Keratinocyte (primary cell): Measurements from ENCODE around the gene CCDC85C. TPM values are rescaled to one million over a fixed set of nuclear protein-coding genes. Genes with fewer than 3 reads are reported as not detected.

Source experiments
- DNase-seq: peaks from one replicate; pipeline ENCODE4 v3.0.0-alpha.2; 2011; ENCODE audit warnings: low read depth, missing footprints, low spot score
- FAIRE-seq: peaks from 2 replicates; lab custom pipeline; 2011; peaks lifted over from hg19 to GRCh38; lab: Jason Lieb, UNC
- H2AFZ ChIP-seq: 2 replicates; pipeline ENCODE4 v1.6.0; 2012; ENCODE audit warnings: low read length, control low read depth, inconsistent platforms; ENCODE audit not compliant: control insufficient read depth
- H3K27ac ChIP-seq: 2 replicates; pipeline ENCODE4 v1.5.1; 2011; ENCODE audit warnings: low read length; ENCODE audit not compliant: control insufficient read depth, insufficient read depth
- H3K27me3 ChIP-seq: 3 replicates; pipeline ENCODE4 v1.6.0; 2011; ENCODE audit warnings: low read length; ENCODE audit not compliant: control insufficient read depth, insufficient read depth; ENCODE audit errors: extremely low read depth
- H3K36me3 ChIP-seq, 2 experiments: 2 replicates in 1 of 2; 3 replicates in 1 of 2; pipeline ENCODE4 v1.5.1; 2011; ENCODE audit warnings: low read length in 2 of 2, mild to moderate bottlenecking in 1 of 2; ENCODE audit not compliant: control insufficient read depth in 2 of 2, insufficient read depth in 2 of 2; ENCODE audit errors: extremely low read depth in 1 of 2
- H3K4me1 ChIP-seq: 3 replicates; pipeline ENCODE4 v1.5.1; 2011; ENCODE audit warnings: low read length; ENCODE audit not compliant: control insufficient read depth, insufficient read depth; ENCODE audit errors: extremely low read depth
- H3K4me2 ChIP-seq: 3 replicates; pipeline ENCODE4 v1.6.0; 2011; ENCODE audit warnings: low read depth, low read length; ENCODE audit not compliant: control insufficient read depth, insufficient read depth; ENCODE audit errors: extremely low read depth
- H3K4me3 ChIP-seq, 3 experiments: fragments of 200-600 bp in 1 of 3; sonication (generic) in 1 of 3; 2 replicates in 2 of 3; 3 replicates in 1 of 3; pipeline ENCODE4 v1.5.1; 2011 to 2016; ENCODE audit warnings: low read length in 3 of 3, mild to moderate bottlenecking in 3 of 3, control low read depth in 2 of 3, inconsistent platforms in 1 of 3, low read depth in 1 of 3, mixed read lengths in 1 of 3, mixed run types in 1 of 3, moderate library complexity in 1 of 3; ENCODE audit not compliant: control insufficient read depth in 2 of 3, insufficient read depth in 2 of 3; ENCODE audit errors: extremely low read depth in 1 of 3
- H3K79me2 ChIP-seq: 2 replicates; pipeline ENCODE4 v1.6.0; 2012; ENCODE audit warnings: low read length; ENCODE audit not compliant: control insufficient read depth, insufficient read depth
- H3K9ac ChIP-seq: 3 replicates; pipeline ENCODE4 v1.6.0; 2011; ENCODE audit warnings: low read length; ENCODE audit not compliant: control insufficient read depth, insufficient read depth; ENCODE audit errors: extremely low read depth
- H3K9me1 ChIP-seq: 3 replicates; pipeline ENCODE4 v1.6.0; 2011; ENCODE audit warnings: low read length; ENCODE audit not compliant: control insufficient read depth, insufficient read depth; ENCODE audit errors: extremely low read depth
- H3K9me3 ChIP-seq: 2 replicates; pipeline ENCODE4 v1.5.1; 2012; ENCODE audit warnings: low read depth, low read length; ENCODE audit not compliant: control insufficient read depth
- H4K20me1 ChIP-seq: 3 replicates; pipeline ENCODE4 v1.6.0; 2011; ENCODE audit warnings: low read length; ENCODE audit not compliant: control insufficient read depth, insufficient read depth; ENCODE audit errors: extremely low read depth
- CTCF ChIP-seq, 3 experiments: IDR thresholded peaks in 1 of 3; conservative IDR thresholded peaks in 1 of 3; optimal IDR thresholded peaks in 1 of 3; 2 replicates in 2 of 3; 3 replicates in 1 of 3; pipeline versions ENCODE3 to v1.5.1; 2011; ENCODE audit warnings: low read length in 3 of 3, mild to moderate bottlenecking in 3 of 3, moderate library complexity in 2 of 3, control low read depth in 1 of 3, inconsistent platforms in 1 of 3; ENCODE audit not compliant: insufficient read depth in 2 of 3; ENCODE audit errors: extremely low read depth in 1 of 3
- EZH2 ChIP-seq: IDR thresholded peaks from one replicate; pipeline ENCODE4 v1.6.1; 2012; ENCODE audit warnings: inconsistent platforms, mild to moderate bottlenecking, low read length, moderate library complexity
- dilution Hi-C: fragments of 300-500 bp; cut with MboI; formaldehyde crosslinking; loops from one replicate; pipeline ENCODE4 v1.7.0; 2020; ENCODE audit warnings: low sequenced_read_pairs; ENCODE audit not compliant: extremely low pct_ligation_motif_present
- polyA plus RNA-seq, 5 experiments: library from polyadenylated mRNA; depleted of rRNA in 3 of 5; stranded (reverse) in 3 of 5; stranded (forward) in 1 of 5; unstranded in 1 of 5; fragments of >200 nt; gene quantifications; 1 replicate in 1 of 5; 2 replicates in 3 of 5; 3 replicates in 1 of 5; pipeline versions ENCODE4 v1.2.1 to v1.2.3, GENCODE V29; 2011 to 2012; ENCODE audit warnings: missing spikeins in 2 of 5, low read depth in 1 of 5, low replicate concordance in 1 of 5

Gene CCDC85C
- polyA plus RNA-seq, 1 donor (not counting 4 experiments of a cell fraction or from before 2014, with no cell fraction given) = 13.2 TPM

DNA sequence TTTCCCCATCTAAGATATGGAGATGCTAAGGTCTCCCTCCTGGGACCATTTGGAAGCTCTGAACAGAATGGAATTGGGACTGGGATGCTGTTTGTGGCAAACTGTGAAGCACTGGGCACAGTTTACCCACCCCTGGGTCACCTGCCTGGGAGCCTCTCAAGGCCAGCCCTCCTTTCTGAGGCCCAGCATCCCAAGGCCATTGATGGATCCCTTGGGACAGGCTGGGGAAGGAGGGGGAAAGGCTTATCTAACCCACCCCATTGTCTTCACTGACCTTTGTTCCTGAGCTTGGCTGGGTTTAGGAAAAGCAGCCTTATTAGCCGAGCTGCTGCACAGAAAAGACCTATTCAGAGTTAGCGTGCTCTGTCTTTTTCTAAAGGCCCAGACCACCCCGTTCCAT is 5.2 kb downstream of the CCDC85C start:
- DNase-seq (no peak), FAIRE-seq (no peak)
- Histone ChIP-seq H2AFZ (no peak overlapping the region), H3K4me1 (peaks cover 35% of the 10 kb centered on the region), H3K79me2 (peaks cover 99% of the 10 kb centered on the region), H3K27ac (no peak overlapping the region), H3K27me3 (no peaks in the 10 kb centered on the region), H3K36me3 (no peaks in the 10 kb centered on the region), H3K4me2 (no peak overlapping the region), H3K9me3 (no peaks in the 10 kb centered on the region), H3K4me3 (no peak overlapping the region), H3K9ac (no peak overlapping the region), H3K9me1 (peaks cover 11% of the 10 kb centered on the region), H4K20me1 (peaks cover 18% of the 10 kb centered on the region)
- dilution Hi-C loops = no loop called here
- no peak for TF ChIP-seq CTCF (optimal IDR thresholded peaks at IDR 0.05 in 1 of 3, IDR thresholded peaks at IDR 0.05 in 1 of 3, conservative IDR thresholded peaks at IDR 0.05 in 1 of 3; ENCODE audit: extremely low read depth in 1 of 3, insufficient read depth in 2 of 3, low read length in 3 of 3)
- no peak for TF ChIP-seq EZH2

- Histone ChIP-seq H3K4me2 (no peak overlapping the region), H3K27ac (no peak overlapping the region), H3K4me3 (no peak overlapping the region), H2AFZ (no peak overlapping the region), H3K9me3 (no peaks in the 10 kb centered on the region), H3K9ac (no peak overlapping the region), H4K20me1 (peaks cover 18% of the 10 kb centered on the region), H3K27me3 (no peaks in the 10 kb centered on the region), H3K79me2 (peaks cover 98% of the 10 kb centered on the region), H3K4me1 (peaks cover 35% of the 10 kb centered on the region), H3K36me3 (no peaks in the 10 kb centered on the region), H3K9me1 (peaks cover 11% of the 10 kb centered on the region)
- DNase-seq (no peak), FAIRE-seq (no peak)
- dilution Hi-C loops = no loop called here
- TF ChIP-seq EZH2 = no peak
- TF ChIP-seq CTCF (optimal IDR thresholded peaks at IDR 0.05 in 1 of 3, IDR thresholded peaks at IDR 0.05 in 1 of 3, conservative IDR thresholded peaks at IDR 0.05 in 1 of 3; ENCODE audit: extremely low read depth in 1 of 3, insufficient read depth in 2 of 3, low read length in 3 of 3) = no peak
These were observed 6.0 kb downstream of the CCDC85C start for GRCh38 chr14:99597911-99598600.
